CD14-positive monocyte (primary cell): ENCODE results near the gene RPS19BP1. TPM values are rescaled to one million over a fixed set of nuclear protein-coding genes. Genes with fewer than 3 reads are reported as not detected.

Experiments used
- DNase-seq, 3 donors: peaks; one replicate each; pipeline ENCODE4 v3.0.0-alpha.2; 2011 to 2022
- H2AFZ ChIP-seq: 2 replicates; pipeline ENCODE4 v1.6.0; 2012; ENCODE audit warnings: mild to moderate bottlenecking, low read depth, low read length, inconsistent platforms; ENCODE audit not compliant: insufficient read depth, poor library complexity, severe bottlenecking
- H3K27ac ChIP-seq, 2 donors: 1 replicate in 1 of 2; 2 replicates in 1 of 2; pipeline ENCODE4 v1.5.1; 2012 to 2013; ENCODE audit warnings: low read length in 2 of 2, control low read depth in 1 of 2, inconsistent platforms in 1 of 2, low read depth in 1 of 2, mild to moderate bottlenecking in 1 of 2
- H3K27me3 ChIP-seq, 2 donors: one replicate each; pipeline versions ENCODE4 v1.6.0 to v1.6.1; 2011 to 2013; ENCODE audit warnings: low read length in 2 of 2; ENCODE audit not compliant: control insufficient read depth in 2 of 2, insufficient read depth in 2 of 2
- H3K36me3 ChIP-seq, 2 donors: replicated peaks in 1 of 2; 1 replicate in 1 of 2; 2 replicates in 1 of 2; pipeline versions ENCODE4 v1.5.1 to v1.6.1; 2012 to 2013; ENCODE audit warnings: low read length in 2 of 2, control low read depth in 1 of 2, inconsistent platforms in 1 of 2, mild to moderate bottlenecking in 1 of 2; ENCODE audit not compliant: insufficient read depth in 2 of 2, control insufficient read depth in 1 of 2
- H3K4me1 ChIP-seq, 2 donors: 1 replicate in 1 of 2; 2 replicates in 1 of 2; pipeline versions ENCODE4 v1.5.1 to v1.6.1; 2012 to 2013; ENCODE audit warnings: low read length in 2 of 2, control low read depth in 1 of 2, inconsistent platforms in 1 of 2, mild to moderate bottlenecking in 1 of 2, moderate library complexity in 1 of 2; ENCODE audit not compliant: insufficient read depth in 2 of 2, control insufficient read depth in 1 of 2
- H3K4me2 ChIP-seq: replicated peaks from 2 replicates; pipeline ENCODE3; 2012; ENCODE audit warnings: low read length, moderate library complexity, mild to moderate bottlenecking; ENCODE audit not compliant: poor library complexity, severe bottlenecking; ENCODE audit errors: extremely low read depth
- H3K4me3 ChIP-seq, 3 experiments: fragments of 200-600 bp in 1 of 3; sonication (generic) in 1 of 3; replicated peaks in 1 of 3; 1 replicate in 2 of 3; 2 replicates in 1 of 3; pipeline ENCODE4 v1.5.1; 2011 to 2013; ENCODE audit warnings: low read length in 3 of 3, mild to moderate bottlenecking in 3 of 3, control low read depth in 2 of 3, low read depth in 2 of 3, inconsistent platforms in 1 of 3, moderate library complexity in 1 of 3
- H3K79me2 ChIP-seq: 2 replicates; pipeline ENCODE4 v1.6.0; 2012; ENCODE audit warnings: mild to moderate bottlenecking, control low read depth, inconsistent platforms, low read length, moderate library complexity; ENCODE audit not compliant: insufficient read depth
- H3K9ac ChIP-seq: 2 replicates; pipeline ENCODE4 v1.6.0; 2017; ENCODE audit warnings: low read length, mild to moderate bottlenecking; ENCODE audit not compliant: insufficient read depth, poor library complexity, severe bottlenecking
- H3K9me3 ChIP-seq, 2 donors: replicated peaks in 1 of 2; 1 replicate in 1 of 2; 2 replicates in 1 of 2; pipeline versions ENCODE4 v1.5.1 to v1.6.1; 2012 to 2013; ENCODE audit warnings: low read length in 2 of 2, control low read depth in 1 of 2; ENCODE audit not compliant: control insufficient read depth in 1 of 2, insufficient read depth in 1 of 2
- H4K20me1 ChIP-seq: 2 replicates; pipeline ENCODE4 v1.6.0; 2012; ENCODE audit warnings: mild to moderate bottlenecking, low read length, control low read depth, moderate library complexity; ENCODE audit not compliant: insufficient read depth
- H3K27ac Mint-ChIP-seq, 7 donors: one replicate each; pipeline ENCODE4 v1.8.0; 2020; ENCODE audit warnings: mild to moderate bottlenecking in 7 of 7, mixed read lengths in 7 of 7, moderate library complexity in 6 of 7, inconsistent platforms in 2 of 7
- H3K27me3 Mint-ChIP-seq, 3 donors: one replicate each; pipeline ENCODE4 v1.8.0; 2021 to 2022; ENCODE audit warnings: low read depth in 3 of 3, mild to moderate bottlenecking in 3 of 3, mixed read lengths in 3 of 3, moderate library complexity in 3 of 3, inconsistent platforms in 1 of 3
- H3K36me3 Mint-ChIP-seq, 2 donors: one replicate each; pipeline ENCODE4 v1.8.0; 2020; ENCODE audit warnings: mixed read lengths in 2 of 2, inconsistent platforms in 1 of 2, mild to moderate bottlenecking in 1 of 2
- H3K4me1 Mint-ChIP-seq: one replicate; pipeline ENCODE4 v1.8.0; 2020; ENCODE audit warnings: mild to moderate bottlenecking, mixed read lengths
- H3K4me3 Mint-ChIP-seq, 2 donors: one replicate each; pipeline ENCODE4 v1.8.0; 2020; ENCODE audit warnings: mild to moderate bottlenecking in 2 of 2, mixed read lengths in 2 of 2, moderate library complexity in 1 of 2
- H3K9me3 Mint-ChIP-seq, 7 donors: one replicate each; pipeline ENCODE4 v1.8.0; 2020 to 2022; ENCODE audit warnings: mixed read lengths in 7 of 7, mild to moderate bottlenecking in 6 of 7, moderate library complexity in 6 of 7, inconsistent platforms in 2 of 7
- WGBS: methylation state at CpG from one replicate; pipeline ENCODE4 v1.1.5; 2013; ENCODE audit warnings: missing lambda C conversion rate; ENCODE audit not compliant: insufficient coverage; 5-methylcytosine and 5-hydroxymethylcytosine counted together
- intact Hi-C, 2 donors: fragments of 100-400 bp; cut with micrococcal nuclease; formaldehyde crosslinking; loops; one replicate each; pipeline versions ENCODE4 v1.15.0 to v1.15.1; 2023
- polyA plus RNA-seq, 3 donors: library from polyadenylated mRNA; depleted of rRNA in 1 of 3; unstranded in 2 of 3; stranded (reverse) in 1 of 3; fragments of 300-500 nt in 2 of 3; fragments of >200 nt in 1 of 3; fragmentation: Illumina TruSeq in 2 of 3; gene quantifications; 1 replicate in 2 of 3; 2 replicates in 1 of 3; pipeline ENCODE4 v1.2.3, GENCODE V29; 2012 to 2021
- TF ChIP-seq, protein P1 (sequence below): fragments of 200-600 bp; IDR thresholded peaks from one replicate; pipeline ENCODE4 v1.8.0; 2022; ENCODE audit warnings: antibody characterized with exemption, mild to moderate bottlenecking

The RPS19BP1 gene
- polyA plus RNA-seq, 3 donors = 59.9 to 106 (median 73.5) TPM

- Histone ChIP-seq H4K20me1 (no peaks in the 10 kb centered on the region), H3K36me3 (no peaks in the 10 kb centered on the region), H2AFZ (no peak overlapping the region), H3K9ac (no peak overlapping the region), H3K9me3 (no peaks in the 10 kb centered on the region), H3K4me2 (no peak overlapping the region), H3K79me2 (no peaks in the 10 kb centered on the region), H3K27me3 (no peaks in the 10 kb centered on the region), H3K4me3 (no peak overlapping the region), H3K27ac (no peak overlapping the region), H3K4me1 (no peaks in the 10 kb centered on the region)
- intact Hi-C loops = no loop called here
- DNase-seq = no peak
- TF ChIP-seq, protein P1, sequence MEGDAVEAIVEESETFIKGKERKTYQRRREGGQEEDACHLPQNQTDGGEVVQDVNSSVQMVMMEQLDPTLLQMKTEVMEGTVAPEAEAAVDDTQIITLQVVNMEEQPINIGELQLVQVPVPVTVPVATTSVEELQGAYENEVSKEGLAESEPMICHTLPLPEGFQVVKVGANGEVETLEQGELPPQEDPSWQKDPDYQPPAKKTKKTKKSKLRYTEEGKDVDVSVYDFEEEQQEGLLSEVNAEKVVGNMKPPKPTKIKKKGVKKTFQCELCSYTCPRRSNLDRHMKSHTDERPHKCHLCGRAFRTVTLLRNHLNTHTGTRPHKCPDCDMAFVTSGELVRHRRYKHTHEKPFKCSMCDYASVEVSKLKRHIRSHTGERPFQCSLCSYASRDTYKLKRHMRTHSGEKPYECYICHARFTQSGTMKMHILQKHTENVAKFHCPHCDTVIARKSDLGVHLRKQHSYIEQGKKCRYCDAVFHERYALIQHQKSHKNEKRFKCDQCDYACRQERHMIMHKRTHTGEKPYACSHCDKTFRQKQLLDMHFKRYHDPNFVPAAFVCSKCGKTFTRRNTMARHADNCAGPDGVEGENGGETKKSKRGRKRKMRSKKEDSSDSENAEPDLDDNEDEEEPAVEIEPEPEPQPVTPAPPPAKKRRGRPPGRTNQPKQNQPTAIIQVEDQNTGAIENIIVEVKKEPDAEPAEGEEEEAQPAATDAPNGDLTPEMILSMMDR = no peak
- no peak overlapping the region for H3K27ac Mint-ChIP-seq
- H3K27me3 Mint-ChIP-seq = peaks cover 15 to 25% (median 15%) of the 10 kb centered on the region in 3 donors
- H3K9me3 Mint-ChIP-seq = peaks cover 0 to 6% (median 3%) of the 10 kb centered on the region in 7 donors
- no peaks in the 10 kb centered on the region for H3K36me3 Mint-ChIP-seq
- H3K4me3 Mint-ChIP-seq = no peak overlapping the region
- H3K4me1 Mint-ChIP-seq = no peaks in the 10 kb centered on the region
- WGBS = 80% methylated on average over 2 of the region's 5 CpGs
Observed at GRCh38 chr22:39580006-39580441, 47.5 kb upstream of the RPS19BP1 start.

GRCh38 chr22:39577900-39578299 lies 45.4 kb upstream of the RPS19BP1 start:
- Mint-ChIP-seq H3K4me1 (no peaks in the 10 kb centered on the region), H3K27me3 (peaks cover 13 to 22% (median 15%) of the 10 kb centered on the region in 3 donors), H3K36me3 (no peaks in the 10 kb centered on the region), H3K27ac (no peak overlapping the region), H3K9me3 (peaks cover 0 to 6% (median 1%) of the 10 kb centered on the region in 7 donors), H3K4me3 (no peak overlapping the region)
- no peaks in the 10 kb centered on the region for H3K9me3 ChIP-seq
- H3K36me3 ChIP-seq = no peaks in the 10 kb centered on the region
- H3K4me2 ChIP-seq = no peak overlapping the region
- 83% methylated on average over 5 of the region's 7 CpGs for WGBS
- no peak for DNase-seq
- H3K9ac ChIP-seq = no peak overlapping the region
- no peaks in the 10 kb centered on the region for H4K20me1 ChIP-seq
- H3K79me2 ChIP-seq = no peaks in the 10 kb centered on the region
- H3K27ac ChIP-seq = no peak overlapping the region
- H3K4me1 ChIP-seq = no peaks in the 10 kb centered on the region
- H3K27me3 ChIP-seq = no peaks in the 10 kb centered on the region
- H3K4me3 ChIP-seq = no peak overlapping the region
- H2AFZ ChIP-seq = no peak overlapping the region
- intact Hi-C loops = no loop called here
- TF ChIP-seq, protein P1 = no peak
